ENCODE data around the gene ARL5A. TPM values are rescaled to one million over a fixed set of nuclear protein-coding genes. Genes with fewer than 3 reads are reported as not detected.
A peak's percentile ranks its signal among the peaks of the same experiment; 100 is the strongest.

The ARL5A gene
- total and polyA plus RNA-seq, 12 donors, result 8.3 to 99.0 (median 53.2) TPM

GRCh38 chr2:151776367-151776766 lies 51.9 kb downstream of the ARL5A start:
- Histone ChIP-seq H3K9me3 (replicated peaks in 1 of 3) (no peaks in the 10 kb centered on the region), H3K36me3 (replicated peaks in 1 of 2) (peaks cover 0 to 10% of the 10 kb centered on the region in 2 donors)

DNA sequence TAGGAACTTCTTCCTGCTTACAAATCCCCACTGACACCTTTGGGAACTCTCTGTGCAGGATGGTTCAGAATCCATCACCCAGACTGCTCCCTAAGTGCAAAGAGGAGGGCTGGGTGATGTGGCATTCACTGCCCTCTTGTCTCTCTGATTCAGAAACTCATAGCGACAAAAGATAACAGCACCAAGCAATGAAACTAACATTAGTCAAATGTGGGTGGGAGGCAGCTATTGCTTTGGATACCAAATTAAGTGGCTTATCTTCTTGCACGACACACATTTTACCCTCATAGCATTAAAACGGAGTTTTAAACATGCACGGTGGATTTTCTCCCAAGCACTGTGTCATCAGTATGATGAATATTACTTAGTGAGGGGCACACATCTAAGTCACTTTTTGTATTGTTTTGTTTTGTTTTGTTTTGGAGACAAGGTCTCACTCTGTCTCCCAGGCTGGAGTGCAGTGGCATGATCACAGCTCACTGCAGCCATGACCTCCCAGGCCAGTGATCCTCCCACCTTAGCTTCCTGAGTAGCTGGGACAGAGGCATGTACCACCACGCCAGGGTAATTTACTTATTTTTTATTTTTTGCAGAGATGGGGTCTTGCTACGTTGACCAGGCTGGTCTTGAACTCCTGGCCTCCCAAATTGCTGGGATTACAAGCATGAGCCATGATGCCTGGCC lies 53.0 kb downstream of the ARL5A start:
- H3K27ac ChIP-seq, result peak overlapping the region in 3 of 5 donors; percentile 49 to 76 (median 73)
- peaks cover 5 to 9% of the 10 kb centered on the region in 2 donors for H3K4me1 ChIP-seq (replicated peaks in 1 of 2)
- no peaks in the 10 kb centered on the region for H3K9me3 ChIP-seq (replicated peaks in 1 of 3)
- peaks cover 0 to 10% of the 10 kb centered on the region in 2 donors for H3K36me3 ChIP-seq (replicated peaks in 1 of 2)
- TF ChIP-seq POLR2A (IDR thresholded peaks at IDR 0.05), result no peak
- TF ChIP-seq CTCF (IDR thresholded peaks at IDR 0.05), result no peak
- intact Hi-C loops (cut with DNase I), result no loop called here
- no peaks in the 10 kb centered on the region for H3K27me3 ChIP-seq
- 77 to 82% (median 79%) methylated on average over 6 of the region's 6 CpGs for WGBS, 4 donors
- no peak overlapping the region for H3K4me3 ChIP-seq
- DNase-seq, result peak in 2 of 7 donors; percentile 9 to 28

More at GRCh38 chr2:151776367-151776766, 51.9 kb downstream of the ARL5A start:
- no peaks in the 10 kb centered on the region for H3K27me3 ChIP-seq
- no peak for DNase-seq
- H3K27ac ChIP-seq, result no peak overlapping the region
- H3K4me3 ChIP-seq, result no peak overlapping the region
- WGBS, 4 donors, result 92 to 97% (median 95%) methylated on average over 1 of the region's 1 CpG
- intact Hi-C loops (cut with DNase I), result no loop called here
- peaks cover 5 to 9% of the 10 kb centered on the region in 2 donors for H3K4me1 ChIP-seq (replicated peaks in 1 of 2)
- TF ChIP-seq POLR2A (IDR thresholded peaks at IDR 0.05) (no peak), CTCF (IDR thresholded peaks at IDR 0.05) (no peak)

DNA sequence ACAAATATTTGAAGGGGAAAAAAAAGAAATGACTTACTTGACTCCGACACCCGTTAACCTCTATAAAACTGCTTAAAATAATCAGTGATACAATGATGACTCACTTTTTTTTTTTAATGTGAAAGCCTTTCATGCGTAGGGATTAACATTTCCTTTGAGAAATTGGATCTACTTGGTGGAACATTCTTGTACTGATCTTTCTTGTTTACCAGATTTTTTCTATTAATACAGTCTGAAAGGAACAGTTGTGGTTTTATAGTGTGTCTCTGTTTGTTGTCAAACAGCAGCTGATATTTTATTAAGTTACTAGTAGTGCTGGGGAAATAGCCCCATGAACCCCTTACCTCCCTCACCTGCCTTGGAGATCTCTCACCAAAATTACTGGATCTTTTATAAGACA lies 53.7 kb downstream of the ARL5A start:
- Histone ChIP-seq H3K4me1 (replicated peaks in 1 of 2) (peaks cover 5 to 9% of the 10 kb centered on the region in 2 donors), H3K36me3 (replicated peaks in 1 of 2) (peaks cover 0 to 9% of the 10 kb centered on the region in 2 donors), H3K27me3 (no peaks in the 10 kb centered on the region), H3K9me3 (replicated peaks in 1 of 3) (no peaks in the 10 kb centered on the region), H3K4me3 (no peak overlapping the region), H3K27ac (peak overlapping the region in 4 of 5 donors; percentile 9 to 76 (median 61))
- DNase-seq, result no peak
- intact Hi-C loops (cut with DNase I), result no loop called here
- 28 to 42% (median 33%) methylated on average over 3 of the region's 3 CpGs for WGBS, 4 donors
- TF ChIP-seq POLR2A (IDR thresholded peaks at IDR 0.05) (no peak), CTCF (IDR thresholded peaks at IDR 0.05) (no peak)

GRCh38 chr2:151771599-151772358 lies 56.4 kb downstream of the ARL5A start:
- Histone ChIP-seq H3K4me3 (no peak overlapping the region), H3K27ac (no peak overlapping the region), H3K4me1 (replicated peaks in 1 of 2) (peaks cover 5 to 14% of the 10 kb centered on the region in 2 donors), H3K9me3 (replicated peaks in 1 of 3) (no peaks in the 10 kb centered on the region), H3K36me3 (replicated peaks in 1 of 2) (peaks cover 0 to 1% of the 10 kb centered on the region in 2 donors), H3K27me3 (no peaks in the 10 kb centered on the region)
- no peak for TF ChIP-seq CTCF (IDR thresholded peaks at IDR 0.05)
- TF ChIP-seq POLR2A (IDR thresholded peaks at IDR 0.05), result no peak
- 91 to 96% (median 93%) methylated on average over 10 of the region's 10 CpGs for WGBS, 4 donors
- intact Hi-C loops (cut with DNase I), result no loop called here
- DNase-seq, result no peak

All from adrenal gland (tissue), 12 donors.